ENCODE data around the gene ERGIC3.

Gene ERGIC3

DNA sequence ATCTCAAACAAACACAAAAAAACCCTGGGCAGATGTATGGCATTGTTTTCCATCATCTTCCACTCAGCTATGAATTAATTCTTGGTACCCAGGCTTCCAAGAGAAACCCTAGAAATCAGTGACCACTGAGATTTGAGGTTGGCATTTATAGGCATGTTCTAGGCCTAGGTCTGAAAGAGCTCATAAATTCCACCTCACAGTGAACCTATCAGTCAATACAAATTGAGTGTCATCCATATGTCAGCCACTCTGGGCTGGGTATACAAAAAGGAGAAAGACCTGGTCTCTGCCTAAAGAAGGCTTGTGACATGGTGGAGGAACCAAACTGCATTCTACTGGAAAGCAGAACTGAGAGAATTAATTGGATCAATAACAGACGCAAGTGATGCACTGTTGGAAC, 42.6 kb upstream of the ERGIC3 start:
- ChIA-PET POLR2A (no interaction called here), CTCF (interaction anchor here (0.8 to 0.9 kb wide), 2 partner anchors 19 to 36 kb away, joined by 3 to 4 read pairs; no protein-coding TSS in a partner anchor)
- Histone ChIP-seq H3K27ac (ENCODE audit: extremely low read depth, low read depth, low read length) (no peak overlapping the region), H3K4me1 (ENCODE audit: control insufficient read depth, insufficient read depth, low read length) (no peaks in the 10 kb centered on the region), H3K9me3 (ENCODE audit: control insufficient read depth, insufficient read depth, low read depth, low read length) (no peaks in the 10 kb centered on the region), H3K36me3 (ENCODE audit: control insufficient read depth in 2 of 2, insufficient read depth in 1 of 2, low read length in 2 of 2) (peaks cover 16 to 100% of the 10 kb centered on the region in 2 experiments; a peak in 2 of 3 replicates), H3K4me3 (ENCODE audit: low read depth, low read length) (no peak overlapping the region)
- no peak for TF ChIP-seq ZNF623 (tag by site-specific recombination; IDR thresholded peaks at IDR 0.05)
- TF ChIP-seq, protein P1, sequence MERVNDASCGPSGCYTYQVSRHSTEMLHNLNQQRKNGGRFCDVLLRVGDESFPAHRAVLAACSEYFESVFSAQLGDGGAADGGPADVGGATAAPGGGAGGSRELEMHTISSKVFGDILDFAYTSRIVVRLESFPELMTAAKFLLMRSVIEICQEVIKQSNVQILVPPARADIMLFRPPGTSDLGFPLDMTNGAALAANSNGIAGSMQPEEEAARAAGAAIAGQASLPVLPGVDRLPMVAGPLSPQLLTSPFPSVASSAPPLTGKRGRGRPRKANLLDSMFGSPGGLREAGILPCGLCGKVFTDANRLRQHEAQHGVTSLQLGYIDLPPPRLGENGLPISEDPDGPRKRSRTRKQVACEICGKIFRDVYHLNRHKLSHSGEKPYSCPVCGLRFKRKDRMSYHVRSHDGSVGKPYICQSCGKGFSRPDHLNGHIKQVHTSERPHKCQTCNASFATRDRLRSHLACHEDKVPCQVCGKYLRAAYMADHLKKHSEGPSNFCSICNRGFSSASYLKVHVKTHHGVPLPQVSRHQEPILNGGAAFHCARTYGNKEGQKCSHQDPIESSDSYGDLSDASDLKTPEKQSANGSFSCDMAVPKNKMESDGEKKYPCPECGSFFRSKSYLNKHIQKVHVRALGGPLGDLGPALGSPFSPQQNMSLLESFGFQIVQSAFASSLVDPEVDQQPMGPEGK (tag by site-specific recombination; IDR thresholded peaks at IDR 0.05), result no peak
- no peak for TF ChIP-seq ZNF211 (tag by site-specific recombination; IDR thresholded peaks at IDR 0.05; ENCODE audit: low read depth)
- TF ChIP-seq ZNF121 (tag by site-specific recombination; IDR thresholded peaks at IDR 0.05), result no peak
- no peak for TF ChIP-seq ZNF157 (tag by site-specific recombination; IDR thresholded peaks at IDR 0.05)
- TF ChIP-seq SALL2 (tag by site-specific recombination; IDR thresholded peaks at IDR 0.05; ENCODE audit: borderline replicate concordance), result no peak
- TF ChIP-seq ZNF112 (tag by site-specific recombination; IDR thresholded peaks at IDR 0.05), result no peak
- TF ChIP-seq, protein P2, sequence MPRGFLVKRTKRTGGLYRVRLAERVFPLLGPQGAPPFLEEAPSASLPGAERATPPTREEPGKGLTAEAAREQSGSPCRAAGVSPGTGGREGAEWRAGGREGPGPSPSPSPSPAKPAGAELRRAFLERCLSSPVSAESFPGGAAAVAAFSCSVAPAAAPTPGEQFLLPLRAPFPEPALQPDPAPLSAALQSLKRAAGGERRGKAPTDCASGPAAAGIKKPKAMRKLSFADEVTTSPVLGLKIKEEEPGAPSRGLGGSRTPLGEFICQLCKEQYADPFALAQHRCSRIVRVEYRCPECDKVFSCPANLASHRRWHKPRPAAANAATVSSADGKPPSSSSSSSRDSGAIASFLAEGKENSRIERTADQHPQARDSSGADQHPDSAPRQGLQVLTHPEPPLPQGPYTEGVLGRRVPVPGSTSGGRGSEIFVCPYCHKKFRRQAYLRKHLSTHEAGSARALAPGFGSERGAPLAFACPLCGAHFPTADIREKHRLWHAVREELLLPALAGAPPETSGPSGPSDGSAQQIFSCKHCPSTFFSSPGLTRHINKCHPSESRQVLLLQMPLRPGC (tag by site-specific recombination; IDR thresholded peaks at IDR 0.05), result no peak

DNA sequence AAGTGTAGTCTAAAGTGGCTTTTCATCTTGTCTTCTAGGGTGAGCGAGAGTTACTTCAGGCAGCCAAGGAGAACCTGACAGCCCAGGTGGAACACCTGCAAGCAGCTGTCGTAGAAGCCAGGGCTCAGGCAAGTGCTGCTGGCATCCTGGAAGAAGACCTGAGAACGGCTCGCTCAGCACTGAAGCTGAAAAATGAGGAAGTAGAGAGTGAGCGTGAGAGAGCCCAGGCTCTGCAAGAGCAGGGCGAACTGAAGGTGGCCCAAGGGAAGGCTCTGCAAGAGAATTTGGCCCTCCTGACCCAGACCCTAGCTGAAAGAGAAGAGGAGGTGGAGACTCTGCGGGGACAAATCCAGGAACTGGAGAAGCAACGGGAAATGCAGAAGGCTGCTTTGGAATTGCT, 39.5 kb upstream of the ERGIC3 start:
- Histone ChIP-seq H3K4me1 (ENCODE audit: control insufficient read depth, insufficient read depth, low read length) (no peaks in the 10 kb centered on the region), H3K36me3 (ENCODE audit: control insufficient read depth in 2 of 2, insufficient read depth in 1 of 2, low read length in 2 of 2) (peaks cover 12 to 100% of the 10 kb centered on the region in 2 experiments; a peak in 2 of 3 replicates), H3K9me3 (ENCODE audit: control insufficient read depth, insufficient read depth, low read depth, low read length) (no peaks in the 10 kb centered on the region), H3K27ac (ENCODE audit: extremely low read depth, low read depth, low read length) (no peak overlapping the region), H3K4me3 (ENCODE audit: low read depth, low read length) (no peak overlapping the region)
- POLR2A ChIA-PET, result no interaction called here
- CTCF ChIA-PET, result interaction anchor here (0.5 to 1.4 kb wide), 3 partner anchors 18 to 460 kb away, joined by 3 to 4 read pairs (median 3); no protein-coding TSS in a partner anchor
- TF ChIP-seq ZNF670 (tag by site-specific recombination; IDR thresholded peaks at IDR 0.05; ENCODE audit: low read depth), result no peak
- TF ChIP-seq, protein P3, sequence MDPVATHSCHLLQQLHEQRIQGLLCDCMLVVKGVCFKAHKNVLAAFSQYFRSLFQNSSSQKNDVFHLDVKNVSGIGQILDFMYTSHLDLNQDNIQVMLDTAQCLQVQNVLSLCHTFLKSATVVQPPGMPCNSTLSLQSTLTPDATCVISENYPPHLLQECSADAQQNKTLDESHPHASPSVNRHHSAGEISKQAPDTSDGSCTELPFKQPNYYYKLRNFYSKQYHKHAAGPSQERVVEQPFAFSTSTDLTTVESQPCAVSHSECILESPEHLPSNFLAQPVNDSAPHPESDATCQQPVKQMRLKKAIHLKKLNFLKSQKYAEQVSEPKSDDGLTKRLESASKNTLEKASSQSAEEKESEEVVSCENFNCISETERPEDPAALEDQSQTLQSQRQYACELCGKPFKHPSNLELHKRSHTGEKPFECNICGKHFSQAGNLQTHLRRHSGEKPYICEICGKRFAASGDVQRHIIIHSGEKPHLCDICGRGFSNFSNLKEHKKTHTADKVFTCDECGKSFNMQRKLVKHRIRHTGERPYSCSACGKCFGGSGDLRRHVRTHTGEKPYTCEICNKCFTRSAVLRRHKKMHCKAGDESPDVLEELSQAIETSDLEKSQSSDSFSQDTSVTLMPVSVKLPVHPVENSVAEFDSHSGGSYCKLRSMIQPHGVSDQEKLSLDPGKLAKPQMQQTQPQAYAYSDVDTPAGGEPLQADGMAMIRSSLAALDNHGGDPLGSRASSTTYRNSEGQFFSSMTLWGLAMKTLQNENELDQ (tag by site-specific recombination; IDR thresholded peaks at IDR 0.05; ENCODE audit: low read depth), result no peak
- no peak for TF ChIP-seq ZNF658 (tag by site-specific recombination; IDR thresholded peaks at IDR 0.05)
- TF ChIP-seq SALL2 (tag by site-specific recombination; IDR thresholded peaks at IDR 0.05; ENCODE audit: borderline replicate concordance), result no peak
- TF ChIP-seq ZFP41 (tag by site-specific recombination; IDR thresholded peaks at IDR 0.05; ENCODE audit: borderline replicate concordance), result no peak
- TF ChIP-seq, protein P4, sequence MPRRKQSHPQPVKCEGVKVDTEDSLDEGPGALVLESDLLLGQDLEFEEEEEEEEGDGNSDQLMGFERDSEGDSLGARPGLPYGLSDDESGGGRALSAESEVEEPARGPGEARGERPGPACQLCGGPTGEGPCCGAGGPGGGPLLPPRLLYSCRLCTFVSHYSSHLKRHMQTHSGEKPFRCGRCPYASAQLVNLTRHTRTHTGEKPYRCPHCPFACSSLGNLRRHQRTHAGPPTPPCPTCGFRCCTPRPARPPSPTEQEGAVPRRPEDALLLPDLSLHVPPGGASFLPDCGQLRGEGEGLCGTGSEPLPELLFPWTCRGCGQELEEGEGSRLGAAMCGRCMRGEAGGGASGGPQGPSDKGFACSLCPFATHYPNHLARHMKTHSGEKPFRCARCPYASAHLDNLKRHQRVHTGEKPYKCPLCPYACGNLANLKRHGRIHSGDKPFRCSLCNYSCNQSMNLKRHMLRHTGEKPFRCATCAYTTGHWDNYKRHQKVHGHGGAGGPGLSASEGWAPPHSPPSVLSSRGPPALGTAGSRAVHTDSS (tag by site-specific recombination; IDR thresholded peaks at IDR 0.05), result no peak
- no peak for TF ChIP-seq ZNF391 (tag by site-specific recombination; IDR thresholded peaks at IDR 0.05; ENCODE audit: borderline replicate concordance, low read depth)
- TF ChIP-seq, protein P5, sequence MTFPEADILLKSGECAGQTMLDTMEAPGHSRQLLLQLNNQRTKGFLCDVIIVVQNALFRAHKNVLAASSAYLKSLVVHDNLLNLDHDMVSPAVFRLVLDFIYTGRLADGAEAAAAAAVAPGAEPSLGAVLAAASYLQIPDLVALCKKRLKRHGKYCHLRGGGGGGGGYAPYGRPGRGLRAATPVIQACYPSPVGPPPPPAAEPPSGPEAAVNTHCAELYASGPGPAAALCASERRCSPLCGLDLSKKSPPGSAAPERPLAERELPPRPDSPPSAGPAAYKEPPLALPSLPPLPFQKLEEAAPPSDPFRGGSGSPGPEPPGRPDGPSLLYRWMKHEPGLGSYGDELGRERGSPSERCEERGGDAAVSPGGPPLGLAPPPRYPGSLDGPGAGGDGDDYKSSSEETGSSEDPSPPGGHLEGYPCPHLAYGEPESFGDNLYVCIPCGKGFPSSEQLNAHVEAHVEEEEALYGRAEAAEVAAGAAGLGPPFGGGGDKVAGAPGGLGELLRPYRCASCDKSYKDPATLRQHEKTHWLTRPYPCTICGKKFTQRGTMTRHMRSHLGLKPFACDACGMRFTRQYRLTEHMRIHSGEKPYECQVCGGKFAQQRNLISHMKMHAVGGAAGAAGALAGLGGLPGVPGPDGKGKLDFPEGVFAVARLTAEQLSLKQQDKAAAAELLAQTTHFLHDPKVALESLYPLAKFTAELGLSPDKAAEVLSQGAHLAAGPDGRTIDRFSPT (tag by site-specific recombination; IDR thresholded peaks at IDR 0.05), result no peak

Measured in HEK293 (cell line).